GM10266 (cell line): ENCODE results near the gene TMEM190.

Experiments used
- DNase-seq: peaks from one replicate; pipeline ENCODE4 v3.0.0; 2012; ENCODE audit errors: extremely low spot score
- CTCF ChIP-seq: IDR thresholded peaks from 2 replicates; pipeline ENCODE4 v1.5.1; 2012; ENCODE audit warnings: mild to moderate bottlenecking, low read depth; ENCODE audit not compliant: control insufficient read depth, insufficient read depth; ENCODE audit errors: missing control alignments

TMEM190 gene

GRCh38 chr19:55384920-55385723 lies 8.5 kb downstream of the TMEM190 start:
- DNase-seq, result peak; percentile 98
- TF ChIP-seq CTCF, result no peak

- TF ChIP-seq CTCF, result no peak
- DNase-seq, result peak; percentile 97
These were observed 9.3 kb downstream of the TMEM190 start, which contains the start of gene RPL28 for GRCh38 chr19:55385724-55386492. Gene RPL28, plus strand, starts transcription at chr19:55385932. Its CDS starts 426 bp downstream, at chr19:55386358.

GRCh38 chr19:55386493-55386971 lies 9.9 kb downstream of the TMEM190 start:
- no peak for TF ChIP-seq CTCF
- no peak for DNase-seq

GRCh38 chr19:55387736-55388497 lies 11.3 kb downstream of the TMEM190 start:
- DNase-seq, result no peak
- TF ChIP-seq CTCF, result no peak

GRCh38 chr19:55389386-55390317 lies 13.0 kb downstream of the TMEM190 start:
- no peak for TF ChIP-seq CTCF

GRCh38 chr19:55390461-55390880 lies 13.8 kb downstream of the TMEM190 start:
- DNase-seq, result no peak
- no peak for TF ChIP-seq CTCF

More at GRCh38 chr19:55389386-55390317, 13.0 kb downstream of the TMEM190 start:
- DNase-seq, result no peak
